Cerebellar nuclear complex (tissue), 1 donor: Measurements from ENCODE around the gene ATP5PB.

Experiments used
- DNase-seq, 2 experiments: peaks; one replicate each; lab custom pipeline; 2025; lab: John Stamatoyannopoulos, UW

Gene ATP5PB, protein sequence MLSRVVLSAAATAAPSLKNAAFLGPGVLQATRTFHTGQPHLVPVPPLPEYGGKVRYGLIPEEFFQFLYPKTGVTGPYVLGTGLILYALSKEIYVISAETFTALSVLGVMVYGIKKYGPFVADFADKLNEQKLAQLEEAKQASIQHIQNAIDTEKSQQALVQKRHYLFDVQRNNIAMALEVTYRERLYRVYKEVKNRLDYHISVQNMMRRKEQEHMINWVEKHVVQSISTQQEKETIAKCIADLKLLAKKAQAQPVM

DNA sequence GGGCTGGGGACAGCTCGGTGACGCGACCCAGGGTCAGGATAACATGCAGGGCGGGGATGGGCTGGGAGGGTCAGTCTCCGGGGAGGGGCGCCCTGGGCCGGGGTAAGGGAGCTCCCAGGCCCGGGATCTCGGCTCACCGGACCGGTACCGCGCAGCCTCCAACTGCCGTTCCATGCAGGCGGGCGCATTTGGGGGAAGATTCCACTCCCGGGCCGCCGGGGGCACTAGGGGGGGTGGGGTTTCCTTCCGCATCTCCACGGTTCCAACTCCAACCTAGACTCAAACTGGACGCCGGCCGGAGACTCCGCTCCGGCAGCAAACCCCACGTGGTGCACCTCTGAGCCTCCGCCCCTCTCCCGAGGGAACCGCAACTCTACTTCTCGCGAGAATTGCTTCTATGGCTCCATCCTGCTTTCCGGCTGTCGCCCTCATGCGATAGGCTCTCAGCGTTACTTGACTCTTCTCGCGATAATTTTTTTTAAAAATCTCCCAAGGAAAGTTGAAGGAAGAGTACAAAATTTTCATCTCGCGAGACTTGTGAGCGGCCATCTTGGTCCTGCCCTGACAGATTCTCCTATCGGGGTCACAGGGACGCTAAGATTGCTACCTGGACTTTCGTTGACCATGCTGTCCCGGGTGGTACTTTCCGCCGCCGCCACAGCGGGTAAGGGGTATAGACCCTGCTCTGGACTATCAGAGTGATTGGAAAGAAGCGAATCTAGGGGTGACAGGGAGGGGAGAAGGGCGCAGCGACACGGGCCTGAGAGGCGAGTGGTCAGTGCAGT lies at the start of gene ATP5PB, which contains the start of gene WDR77:
TSS of gene ATP5PB (plus strand) at position 547 of the 785 bp plus-strand sequence. CDS start at position 625, 78 bp downstream.
TSS of gene WDR77 (minus strand) at position 339 of the 785 bp plus-strand sequence. CDS start at position 252, 87 bp downstream.
- peak; percentile 79 to 96 for DNase-seq

DNA sequence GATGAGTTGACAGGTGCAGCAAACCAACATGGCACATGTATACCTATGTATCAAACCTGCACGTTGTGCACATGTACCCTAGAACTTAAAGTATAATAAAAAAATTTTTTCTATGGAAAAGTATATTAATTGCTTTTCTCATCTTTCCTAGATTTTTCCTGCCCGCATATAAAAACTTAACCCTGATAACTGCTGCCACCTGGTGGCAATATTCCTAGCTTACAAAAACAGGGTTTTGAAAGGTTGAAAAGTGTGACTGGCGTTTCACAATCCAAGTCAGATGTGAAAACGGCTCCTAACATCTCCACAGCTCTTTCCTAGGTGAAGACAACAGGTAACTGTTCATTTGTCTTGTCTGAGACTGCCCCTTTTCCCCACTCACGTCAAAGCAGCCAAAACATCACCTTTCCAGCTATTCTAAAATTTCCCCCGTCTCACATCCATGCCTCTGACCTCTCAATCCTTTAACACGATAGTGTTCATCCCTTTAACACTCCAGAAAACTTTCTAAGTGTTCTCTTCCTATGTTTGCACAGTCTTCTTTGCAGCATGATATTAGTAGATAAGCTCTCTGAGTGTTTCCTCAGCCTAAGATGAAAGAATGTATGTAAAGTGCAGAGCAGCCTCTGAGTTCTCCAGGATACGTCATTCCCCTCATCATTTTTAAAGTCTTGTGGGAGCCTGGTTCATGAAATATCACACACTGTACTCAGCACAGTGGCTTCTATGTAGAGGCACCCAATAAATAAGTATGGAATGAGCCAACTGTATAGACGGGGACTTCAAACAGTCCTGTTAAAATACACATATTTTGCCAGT lies 49.3 kb upstream of the ATP5PB start:
- DNase-seq, result no peak

DNA sequence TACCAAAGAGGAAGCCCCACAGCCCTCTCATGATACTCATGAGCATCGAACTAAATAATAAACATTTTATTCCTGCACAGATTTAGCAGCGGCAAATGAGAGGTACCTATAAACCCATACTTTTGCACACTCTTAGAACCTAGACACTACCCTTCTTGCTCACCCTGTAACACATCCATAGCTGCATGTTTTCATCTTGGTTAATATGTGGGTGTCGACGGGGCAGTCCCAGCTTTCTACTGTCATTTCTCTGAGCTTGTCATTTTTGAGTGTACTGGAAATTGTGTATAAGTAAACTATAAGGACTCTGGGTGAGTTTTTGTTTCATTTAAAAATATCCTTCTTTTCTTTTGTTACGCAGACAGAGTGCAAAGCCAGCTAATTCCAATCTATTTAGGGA lies 47.2 kb upstream of the ATP5PB start:
- DNase-seq, result no peak

DNA sequence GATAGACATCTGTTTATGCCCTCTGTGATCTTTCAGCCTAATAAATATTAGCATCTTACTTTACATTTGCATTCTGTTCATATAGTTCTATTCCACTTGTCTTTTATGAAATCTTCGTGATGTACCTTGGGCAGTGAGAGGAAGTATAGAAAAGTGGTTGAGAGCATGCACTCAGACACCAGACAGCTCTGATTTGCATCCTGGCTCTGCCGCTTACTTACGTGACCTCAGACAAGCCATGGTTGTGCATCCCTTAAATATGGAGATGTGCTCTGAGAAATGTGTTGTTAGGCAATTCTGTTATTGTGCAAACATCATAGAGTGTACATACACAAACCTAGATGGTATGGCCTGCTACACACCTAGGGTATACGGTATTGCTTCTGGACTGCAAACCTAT lies 44.7 kb upstream of the ATP5PB start:
- no peak for DNase-seq

DNA sequence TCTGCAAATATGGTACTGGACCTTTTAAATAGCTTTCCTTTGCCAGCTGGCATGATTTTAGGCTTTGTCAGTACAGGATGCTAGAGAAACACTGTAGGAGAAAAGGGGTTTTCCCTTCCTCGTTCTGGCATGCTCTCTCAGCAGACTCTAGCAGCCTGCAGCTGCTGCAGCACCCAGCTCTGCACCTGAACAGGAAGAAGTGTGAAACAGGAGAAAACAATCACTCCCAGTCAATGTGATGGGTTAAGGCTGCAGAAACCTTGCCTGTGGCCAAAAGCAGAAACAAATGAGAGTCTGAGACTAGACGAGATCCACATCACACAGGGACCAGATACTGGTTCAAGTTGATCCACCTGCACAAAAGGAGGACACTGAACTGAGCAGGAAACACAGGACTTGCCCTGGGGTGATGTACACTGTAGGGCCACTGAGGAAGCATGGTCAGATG lies 42.9 kb upstream of the ATP5PB start:
- DNase-seq, result no peak

DNA sequence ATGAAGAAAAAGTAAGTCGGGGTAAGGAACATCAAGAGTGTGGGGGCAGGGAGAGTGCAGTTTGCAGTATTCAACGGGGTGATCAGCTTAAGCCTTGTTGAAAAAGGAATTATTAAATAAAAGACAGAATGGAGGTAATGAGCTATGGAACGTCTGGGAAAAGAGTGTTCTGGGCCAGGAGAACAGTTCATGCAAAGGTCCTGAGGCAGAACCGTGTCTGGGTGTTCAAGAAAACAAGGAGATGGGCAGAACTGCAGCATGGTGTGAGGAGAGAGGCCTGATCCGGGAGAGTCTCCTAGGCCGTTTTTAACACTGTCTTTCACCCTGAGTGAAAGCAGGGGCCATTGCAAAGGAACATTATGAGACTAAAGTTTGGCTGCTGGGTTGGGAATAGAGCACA lies 42.0 kb upstream of the ATP5PB start:
- no peak for DNase-seq

DNA sequence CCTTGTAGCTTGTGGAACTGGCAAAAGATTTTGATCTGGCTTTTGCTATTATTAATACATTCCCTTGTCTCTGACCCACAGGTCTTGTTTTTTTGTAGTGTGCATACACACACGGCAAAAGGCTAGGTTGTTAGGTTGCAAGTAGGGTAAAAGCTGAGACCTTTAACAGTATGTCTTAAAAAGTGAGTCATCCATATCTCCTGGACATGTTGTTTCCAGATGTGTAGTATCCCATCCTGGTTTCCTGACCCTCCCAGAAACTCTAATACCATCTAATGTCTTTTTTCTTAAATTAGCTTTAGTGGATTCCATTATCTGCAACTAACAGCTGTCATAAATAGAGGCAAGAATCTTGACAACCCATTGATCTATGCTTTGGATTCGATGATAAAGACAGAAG lies 36.4 kb upstream of the ATP5PB start:
- DNase-seq, result no peak

DNA sequence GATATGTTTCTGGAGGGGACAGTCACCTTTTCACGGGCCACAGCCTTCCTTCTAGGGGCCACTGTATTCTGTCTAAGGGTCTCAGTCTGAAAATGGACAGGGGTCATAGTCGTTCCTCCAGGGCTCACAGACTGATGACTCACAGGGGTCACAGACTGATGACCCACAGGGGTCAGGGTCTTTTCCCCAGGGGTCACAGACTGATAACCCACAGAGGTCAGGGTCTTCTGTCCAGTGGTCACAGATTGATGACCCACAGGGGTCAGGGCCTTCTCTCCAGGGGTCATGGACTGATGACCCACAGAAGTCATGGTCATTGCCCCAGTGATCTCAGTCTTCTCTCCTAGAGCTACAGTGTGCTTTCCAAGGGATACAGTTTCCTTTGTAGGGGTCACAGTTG lies 34.5 kb upstream of the ATP5PB start:
- DNase-seq, result no peak

DNA sequence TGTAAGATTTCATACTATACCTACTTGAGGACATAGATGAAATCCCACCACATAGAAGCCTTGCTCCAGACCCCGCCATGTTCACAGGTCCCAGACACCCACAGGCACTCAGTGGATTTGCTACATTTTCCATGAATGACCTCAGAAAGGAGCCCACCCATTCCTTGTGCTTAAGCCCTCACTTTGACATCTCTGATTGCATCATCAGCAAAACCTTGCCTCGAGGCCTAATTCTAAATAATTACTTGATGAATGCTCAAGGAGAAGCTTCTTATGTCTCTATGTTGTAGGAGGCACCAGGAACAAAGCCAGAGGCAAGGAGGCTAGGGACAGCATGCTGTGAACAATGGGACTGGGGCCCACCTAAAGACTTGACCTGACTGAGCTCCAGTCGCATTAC lies 33.8 kb upstream of the ATP5PB start:
- DNase-seq, result no peak

DNA sequence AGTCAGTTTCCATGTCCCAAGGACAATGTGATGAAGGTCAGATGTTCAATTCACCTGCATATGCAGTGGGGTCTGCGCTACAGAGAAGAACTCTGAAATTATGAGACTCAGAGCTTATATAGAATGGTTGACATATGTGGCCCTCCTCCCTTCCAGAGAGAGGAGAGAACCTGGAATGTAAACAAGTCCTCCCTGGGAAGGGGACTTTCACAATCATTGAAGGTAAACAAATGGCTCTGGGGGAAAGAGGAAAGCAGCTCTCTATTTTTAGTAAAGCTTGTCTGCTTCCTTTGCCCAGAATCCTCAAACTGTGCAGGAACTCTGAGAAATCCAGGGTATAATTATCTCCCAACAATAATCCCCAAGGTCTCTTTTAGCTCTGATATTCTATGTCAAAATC lies 31.5 kb upstream of the ATP5PB start:
- no peak for DNase-seq

DNA sequence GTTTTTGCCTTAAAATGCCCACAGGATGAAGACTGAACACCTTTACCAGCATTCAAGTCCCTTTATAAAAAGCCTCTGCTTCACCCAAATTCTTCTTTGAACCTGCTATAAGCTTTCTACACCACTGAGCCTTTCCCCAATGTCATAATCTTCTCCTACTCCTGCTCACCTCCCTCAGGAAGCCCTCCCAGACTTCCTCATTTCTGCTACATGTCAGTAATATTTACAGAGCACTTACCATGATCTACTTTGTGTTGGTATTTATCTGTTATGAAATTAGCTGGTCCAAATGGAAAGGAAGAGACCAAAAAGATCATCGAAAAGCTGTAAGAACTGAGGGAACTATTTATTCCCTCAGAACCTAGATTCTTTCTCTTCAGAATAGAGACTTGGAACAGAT lies 30.2 kb upstream of the ATP5PB start:
- DNase-seq, result no peak

DNA sequence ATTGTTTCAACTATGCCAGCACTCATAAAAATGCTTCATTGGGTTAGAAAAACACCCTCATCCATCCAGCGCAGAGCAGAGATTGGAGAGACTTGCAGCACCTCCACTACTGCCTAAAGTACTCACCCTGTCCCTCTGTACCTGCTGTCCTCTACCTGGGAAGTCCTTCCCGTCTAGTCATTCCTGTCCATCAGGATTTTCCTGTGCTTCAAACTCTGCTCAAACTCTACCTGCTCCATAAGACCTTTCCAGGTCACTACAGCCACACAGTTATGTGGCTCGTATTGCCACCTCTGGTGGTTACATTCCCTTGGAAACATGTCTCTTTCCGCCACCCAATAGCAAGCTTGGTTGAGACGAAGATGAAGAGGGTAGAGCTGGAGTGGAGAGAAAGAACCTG lies 28.9 kb upstream of the ATP5PB start:
- DNase-seq, result no peak

DNA sequence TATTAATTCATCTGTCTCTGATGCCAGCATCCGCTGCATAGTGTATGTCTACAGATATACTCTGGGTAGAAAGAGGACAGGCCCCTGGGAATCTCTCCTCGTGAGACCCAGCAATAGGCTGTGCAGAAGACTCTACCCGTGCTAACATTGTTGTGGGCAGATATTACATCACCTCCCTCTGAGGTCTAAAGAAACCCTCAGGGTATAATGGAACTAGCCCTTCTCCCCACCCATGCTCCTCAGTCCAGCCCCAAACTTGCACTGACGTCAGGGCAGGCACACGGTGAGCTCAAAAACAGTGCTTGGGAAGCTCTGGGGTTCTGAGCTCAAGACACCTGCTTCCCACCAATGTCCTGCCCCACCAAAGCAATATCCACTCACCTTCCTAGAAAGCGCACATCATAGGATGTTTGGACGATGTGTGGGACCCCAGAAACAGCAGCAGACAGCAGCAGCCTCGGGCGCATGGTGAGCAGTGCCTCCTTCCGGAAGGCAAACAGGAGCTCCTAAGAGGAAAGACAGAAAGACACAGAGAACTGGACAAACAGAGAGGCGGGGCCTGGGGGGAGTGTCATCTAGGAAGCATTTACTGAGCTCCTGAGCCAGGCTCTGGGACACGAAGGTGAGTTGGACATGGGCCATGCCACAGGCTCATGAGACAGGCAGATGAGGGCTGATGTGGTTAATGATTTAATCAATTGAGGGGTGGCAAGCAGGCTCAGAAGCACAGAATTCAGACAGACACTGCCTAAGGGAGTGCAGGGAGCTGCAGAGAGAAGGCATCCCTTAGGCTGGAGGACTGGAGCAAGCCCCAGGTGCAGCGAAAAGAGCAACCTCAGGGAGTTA lies 26.5 kb upstream of the ATP5PB start:
- DNase-seq, result no peak

DNA sequence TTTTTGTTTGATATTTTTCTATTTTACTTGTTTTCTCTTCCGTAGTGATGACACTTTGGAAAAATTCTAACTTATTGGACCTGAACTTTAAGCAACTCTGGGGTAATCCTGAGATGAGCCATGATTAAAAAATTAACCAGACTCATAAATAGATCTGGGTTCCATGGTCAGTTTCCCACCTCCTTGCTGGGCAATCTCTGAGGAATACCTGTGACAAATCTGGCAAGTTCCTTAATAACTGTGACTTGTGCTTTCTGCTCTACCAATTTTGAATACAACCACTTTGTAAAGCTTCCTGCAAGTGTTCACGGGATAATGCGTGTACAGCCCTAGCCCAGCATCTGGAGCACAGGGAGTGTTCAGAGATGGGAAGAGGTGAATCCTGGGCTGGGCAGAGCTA lies 25.0 kb upstream of the ATP5PB start:
- no peak for DNase-seq

DNA sequence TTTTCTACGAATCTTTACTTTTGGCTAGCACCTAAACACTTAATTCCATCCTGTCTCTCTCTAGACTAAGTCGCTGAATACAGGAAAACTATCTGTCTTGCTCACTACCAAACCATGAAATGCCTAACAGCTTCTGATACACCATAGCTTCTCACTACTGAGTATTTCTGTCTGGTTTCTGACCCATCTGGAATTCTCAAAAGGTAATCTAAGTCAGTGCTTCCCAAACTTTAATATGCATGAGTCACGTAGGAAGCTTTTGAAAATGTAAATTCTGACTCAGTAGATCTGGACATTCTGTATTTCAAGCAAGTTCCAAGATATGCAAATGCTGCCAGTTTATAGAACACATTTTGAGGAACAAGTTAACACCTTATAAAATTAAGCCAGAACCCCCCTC lies 12.5 kb upstream of the ATP5PB start:
- DNase-seq, result no peak

DNA sequence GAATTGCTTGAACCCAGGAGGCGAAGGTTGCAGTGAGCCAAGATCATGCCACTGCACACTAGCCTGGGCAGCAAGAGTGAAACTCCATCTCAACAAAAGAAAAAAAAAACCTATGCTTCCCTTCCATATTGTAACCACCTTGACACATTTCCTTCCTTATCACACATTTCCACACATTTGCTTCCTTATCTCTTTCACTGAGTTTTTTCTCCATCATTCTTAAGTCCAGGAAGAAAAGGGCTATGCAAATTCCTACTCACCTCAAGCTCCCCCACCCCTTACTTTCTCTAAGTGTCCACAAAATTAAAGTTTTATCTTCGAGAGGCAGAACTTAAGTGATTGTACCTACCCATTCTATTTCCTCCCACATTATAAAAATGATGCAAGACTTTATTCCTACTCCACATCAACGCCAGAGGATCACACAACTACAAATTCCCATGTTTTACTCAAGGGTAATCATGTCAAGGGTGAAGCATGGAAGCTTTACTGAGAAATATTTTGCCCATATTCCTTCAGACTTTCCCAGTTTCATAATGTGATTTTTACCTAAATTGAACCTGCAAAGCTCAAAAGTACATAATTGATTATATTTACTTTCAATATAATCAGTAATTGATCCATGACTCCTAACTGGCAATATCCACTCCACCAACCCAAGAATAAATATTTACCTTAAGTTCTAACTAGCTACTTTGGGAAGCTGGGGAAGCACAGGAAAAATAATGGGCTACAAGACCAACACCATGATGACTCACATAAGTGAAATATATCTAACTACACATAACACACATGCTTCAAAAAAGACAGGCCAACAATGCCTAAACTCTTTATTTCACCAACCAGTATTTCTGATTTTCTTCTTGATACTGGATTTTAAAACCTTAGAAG lies 9.6 kb upstream of the ATP5PB start:
- no peak for DNase-seq

DNA sequence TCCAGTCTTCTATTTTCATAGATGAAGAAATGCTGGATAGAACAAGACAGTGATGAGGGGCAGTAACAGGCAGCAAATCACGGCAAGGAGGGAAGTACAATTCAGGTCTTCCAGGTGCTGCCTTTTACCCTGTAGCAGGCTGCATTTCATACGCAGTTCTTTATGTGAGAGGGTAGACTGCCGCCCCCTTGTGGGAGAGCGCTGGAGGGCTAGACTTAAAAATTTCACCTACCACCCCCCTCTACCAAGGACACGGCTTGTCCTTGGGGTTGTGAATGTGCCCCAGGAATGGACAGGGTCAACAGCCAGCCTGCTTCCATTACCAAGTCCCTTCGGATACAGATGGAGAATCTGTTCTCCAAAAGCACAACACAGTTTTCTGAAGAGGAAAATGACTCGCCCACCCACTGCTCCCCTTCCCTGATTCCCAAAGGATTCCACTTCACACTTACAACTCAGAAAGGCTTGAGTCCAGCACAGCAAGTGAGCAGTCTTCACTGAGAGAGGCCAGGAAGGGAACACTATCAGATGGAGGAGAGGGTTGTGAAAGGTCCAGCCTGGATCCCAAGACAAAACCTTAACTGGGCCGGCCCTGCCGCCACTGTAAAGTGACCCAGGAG lies 7.6 kb upstream of the ATP5PB start:
- DNase-seq, result no peak

DNA sequence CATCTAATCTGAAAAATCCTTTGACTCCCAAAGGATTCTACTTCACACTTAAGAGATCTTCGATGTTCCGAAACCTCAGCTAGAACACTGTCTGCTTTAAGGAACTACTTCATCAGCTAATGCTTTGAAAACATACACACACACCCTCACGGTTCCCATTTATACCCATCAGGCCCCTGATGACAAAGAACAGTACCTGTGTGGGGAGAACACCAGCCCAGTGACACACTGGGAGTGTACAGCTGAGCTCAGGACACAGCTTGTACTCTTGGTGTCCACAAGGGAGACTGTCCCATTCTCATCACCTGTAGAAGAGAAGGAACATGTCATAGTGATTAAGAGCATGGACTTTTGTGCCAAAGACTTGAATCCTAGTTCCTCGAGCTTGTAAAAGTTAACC lies 6.8 kb upstream of the ATP5PB start:
- DNase-seq, result no peak

DNA sequence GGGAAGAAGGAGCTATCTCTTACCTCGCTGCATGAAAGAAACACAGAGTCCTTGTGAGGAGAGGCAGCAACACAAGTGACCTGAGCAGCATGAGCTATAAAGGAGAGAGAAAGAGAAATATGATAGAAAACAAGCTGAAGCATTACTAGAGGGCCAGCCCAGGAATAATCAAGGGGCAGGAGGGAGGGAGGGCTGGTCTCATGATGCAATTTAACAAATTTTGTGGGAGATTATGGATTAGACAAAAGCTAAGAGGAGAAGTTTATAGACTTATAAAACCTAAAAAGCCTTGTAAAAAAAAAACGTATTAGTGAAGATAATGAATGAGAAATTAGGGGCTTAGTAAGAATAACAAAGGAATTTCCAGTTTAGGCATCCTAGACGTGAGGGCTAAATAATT lies 5.2 kb upstream of the ATP5PB start:
- no peak for DNase-seq

DNA sequence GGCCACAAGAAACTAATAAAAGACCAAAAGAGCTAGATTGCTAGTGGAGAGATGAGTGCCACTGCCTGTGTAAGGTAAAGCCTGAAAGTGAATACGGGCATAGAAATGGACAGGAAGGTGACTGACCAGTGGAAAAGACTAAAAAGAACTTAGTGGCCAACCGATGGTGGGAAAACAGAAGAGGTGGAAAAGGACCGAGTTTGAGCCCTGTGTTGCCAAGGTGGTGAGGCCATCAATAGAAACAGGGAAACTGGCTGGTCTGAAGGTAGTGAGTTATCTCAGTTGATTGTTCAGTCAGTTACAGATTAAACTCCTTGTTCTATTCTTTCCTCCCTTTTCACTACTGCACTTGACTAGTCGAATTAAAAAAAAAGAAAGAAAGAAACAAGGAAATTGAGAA lies 2.7 kb upstream of the ATP5PB start:
- DNase-seq, result no peak
